COLO668 (cell line): ENCODE results near the gene ACAD10.
"Not testable (repeated sequence)": the region's sequence is repeated elsewhere in the genome, so short reads cannot be mapped to it uniquely, and the experiment has no call there.

Experiments
- DNase-seq: peaks from one replicate; lab custom pipeline; 2025; ENCODE audit not compliant: unreplicated experiment; lab: John Stamatoyannopoulos, UW

Gene ACAD10

DNA sequence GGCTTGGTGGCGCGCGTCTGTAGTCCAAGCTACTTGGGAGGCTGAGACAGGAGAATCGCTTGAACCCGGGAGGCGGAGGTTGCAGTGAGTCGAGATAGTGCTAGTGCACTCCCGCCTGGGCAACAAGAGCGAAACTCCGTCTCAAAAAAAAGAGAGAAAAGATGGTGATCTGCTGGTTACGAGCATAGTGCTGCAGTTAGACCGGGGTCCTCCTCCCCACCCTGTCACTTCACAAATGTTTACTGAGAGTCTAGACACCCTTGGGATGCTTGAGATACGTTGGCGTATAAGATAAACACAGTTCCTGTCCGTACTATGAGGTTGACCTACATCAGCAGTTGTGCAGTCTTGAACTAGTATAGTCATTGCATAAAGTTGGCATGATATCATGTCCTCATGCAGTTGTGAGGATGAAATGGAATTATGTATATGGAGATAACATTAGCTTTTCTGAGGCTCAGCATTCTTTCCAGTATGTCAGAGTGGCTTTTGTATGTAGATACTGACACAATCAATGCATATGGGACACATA, 787 bp downstream of the ACAD10 start:
- DNase-seq = no peak

DNA sequence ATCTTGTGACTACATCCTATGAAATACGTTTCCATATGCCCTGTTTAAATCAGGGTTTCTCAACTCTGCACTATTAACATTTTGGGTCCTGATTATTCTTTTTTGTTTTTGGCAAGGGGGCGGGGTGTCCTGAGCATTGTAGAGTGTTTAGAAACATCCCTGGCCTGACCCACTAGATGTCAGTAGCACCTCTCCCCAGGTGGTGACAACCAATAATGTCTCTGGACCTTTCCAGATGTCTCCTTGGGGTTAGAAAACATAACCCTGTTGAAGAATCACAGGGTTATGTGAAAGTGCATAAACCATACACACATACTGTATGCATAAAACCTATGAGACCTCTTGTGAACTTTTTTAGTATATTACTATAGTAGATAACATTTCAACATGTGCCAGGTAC, 1.4 kb downstream of the ACAD10 start:
- no peak for DNase-seq

DNA sequence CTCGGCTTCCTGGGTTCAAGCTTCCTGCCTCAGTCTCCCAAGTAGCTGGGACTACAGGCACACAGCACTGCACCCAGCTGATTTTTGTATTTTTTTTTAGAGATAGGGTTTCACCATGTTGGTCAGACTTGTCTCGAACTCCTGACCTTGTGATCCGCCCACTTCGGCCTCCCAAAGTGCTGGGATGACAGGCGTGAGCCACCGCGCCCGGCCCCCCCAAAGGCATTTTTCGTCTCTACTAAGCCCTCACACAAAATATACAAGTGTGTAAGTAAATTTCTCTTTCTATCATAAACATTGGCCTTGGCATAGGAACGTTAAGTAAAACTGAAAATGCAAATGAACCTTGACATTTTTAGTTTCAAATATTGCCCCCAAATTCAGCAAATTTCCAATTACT, 2.1 kb downstream of the ACAD10 start:
- DNase-seq = no peak

DNA sequence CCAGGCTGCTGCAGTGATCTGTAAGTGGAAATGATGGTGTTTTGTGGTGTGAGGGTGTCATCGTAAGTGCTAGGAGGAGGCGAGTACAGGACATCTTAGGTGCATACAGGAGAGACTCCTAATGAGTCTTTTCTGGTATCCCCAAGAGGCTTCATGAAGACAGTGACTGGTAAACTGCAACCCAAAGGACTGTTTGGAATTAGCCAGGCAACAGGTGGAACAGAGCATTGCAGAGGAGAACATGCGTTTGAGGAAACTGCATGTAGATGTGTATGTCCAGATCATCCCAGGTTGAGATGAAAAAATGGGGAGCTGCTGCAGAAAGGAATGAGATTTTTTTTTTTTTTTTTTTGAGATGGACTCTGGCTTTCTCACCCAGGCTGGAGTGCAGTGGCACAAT, 5.4 kb downstream of the ACAD10 start:
- no peak for DNase-seq

DNA sequence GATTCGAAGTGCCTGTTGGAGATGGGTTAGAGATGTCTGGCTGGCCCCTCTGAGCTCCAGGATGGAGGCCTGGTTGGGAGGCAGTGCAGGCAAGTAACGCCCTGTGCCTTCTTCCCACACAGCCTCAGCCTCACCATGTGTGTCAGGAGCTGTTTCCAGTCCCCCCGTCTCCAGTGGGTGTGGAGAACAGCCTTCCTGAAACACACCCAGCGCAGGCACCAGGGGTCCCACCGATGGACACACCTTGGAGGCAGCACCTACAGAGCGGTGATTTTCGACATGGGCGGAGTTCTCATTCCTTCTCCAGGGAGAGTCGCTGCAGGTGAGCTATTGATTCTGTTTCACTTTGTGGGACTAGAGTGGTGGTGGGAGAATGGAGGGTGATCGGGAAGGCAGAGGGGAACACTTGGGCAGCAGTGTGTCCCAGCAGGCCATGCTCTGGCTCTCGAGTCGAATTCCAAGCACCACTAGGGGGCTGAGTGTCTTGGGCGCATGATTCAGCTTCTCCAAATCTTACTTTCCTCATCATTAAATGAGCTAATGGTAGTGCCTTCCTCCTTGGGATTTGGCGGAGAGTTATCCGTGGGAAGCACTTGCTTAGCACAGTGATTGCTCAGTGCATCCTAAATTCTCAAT, 6.8 kb downstream of the ACAD10 start:
- no peak for DNase-seq

DNA sequence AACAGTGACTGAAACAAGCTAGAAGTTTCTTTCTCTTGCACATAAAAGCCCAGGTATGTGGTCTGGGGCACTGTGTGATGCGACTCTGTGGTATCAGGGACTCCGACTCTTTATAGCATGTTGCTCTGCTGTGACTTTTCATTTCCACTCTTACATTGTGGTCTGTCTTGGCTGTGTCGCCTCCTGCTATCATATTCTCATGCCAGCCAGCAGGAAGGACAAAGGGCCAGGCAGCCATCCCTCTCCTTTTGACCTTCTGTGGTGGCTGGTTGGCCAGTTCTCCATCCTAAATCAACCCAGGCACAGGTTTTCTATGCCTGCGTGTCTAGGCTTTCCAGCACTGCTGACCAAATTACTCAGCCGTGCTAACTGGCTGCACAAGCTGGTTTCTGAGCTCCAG, 8.0 kb downstream of the ACAD10 start:
- no peak for DNase-seq

DNA sequence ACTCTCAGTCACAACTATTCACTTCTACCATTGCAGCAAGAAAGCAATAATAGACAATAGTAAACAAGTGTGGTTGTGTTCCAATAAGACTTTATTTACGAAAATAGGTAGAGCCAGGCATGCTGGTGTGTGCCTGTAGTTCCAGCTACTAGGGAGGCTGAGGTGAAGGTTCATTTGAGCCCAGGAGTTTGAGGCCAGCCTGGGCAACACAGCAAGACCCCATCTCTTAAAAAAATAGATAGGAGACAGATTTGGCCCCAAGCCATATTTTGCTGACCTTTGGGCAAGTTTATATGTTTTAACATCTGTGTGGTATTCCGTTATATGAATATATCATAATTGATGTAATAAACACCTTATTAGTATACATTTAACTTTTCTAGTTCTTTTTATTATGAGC, 14.1 kb downstream of the ACAD10 start:
- DNase-seq = no peak

DNA sequence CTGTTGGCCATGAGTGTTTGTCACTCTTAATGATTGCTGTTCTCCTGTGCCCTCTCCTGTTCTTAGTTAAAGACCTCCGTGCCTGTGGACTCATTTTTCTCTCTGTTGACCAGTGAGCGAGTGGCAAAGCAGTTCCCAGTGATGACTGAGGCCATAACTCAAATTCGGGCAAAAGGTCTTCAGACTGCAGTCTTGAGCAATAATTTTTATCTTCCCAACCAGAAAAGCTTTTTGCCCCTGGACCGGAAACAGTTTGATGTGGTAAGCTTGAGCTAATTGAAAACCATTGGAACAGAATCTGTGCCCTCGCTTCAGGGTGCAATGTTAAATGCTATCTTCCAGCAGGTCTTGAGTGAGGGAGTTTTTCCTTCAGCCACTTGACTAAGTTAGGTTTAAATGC, 19.8 kb downstream of the ACAD10 start:
- DNase-seq = no peak

DNA sequence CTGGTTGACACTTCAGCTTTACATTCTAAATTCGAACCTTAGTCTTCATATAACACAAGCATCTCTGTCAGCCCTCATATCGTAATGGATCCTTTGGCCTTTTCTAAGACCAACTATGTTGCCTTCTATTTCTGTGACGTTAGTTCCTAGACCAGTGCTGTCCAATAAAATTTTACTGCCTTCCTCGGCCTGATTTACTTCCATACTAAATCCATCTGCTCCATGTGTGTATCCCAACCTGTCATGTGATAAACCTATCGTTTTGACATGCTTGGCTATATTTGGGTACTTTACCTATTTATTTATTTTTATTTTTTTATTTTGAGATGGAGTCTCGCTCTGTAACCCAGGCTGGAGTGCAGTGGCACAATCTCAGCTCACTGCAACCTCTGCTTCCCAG, 20.3 kb downstream of the ACAD10 start:
- DNase-seq = no peak

DNA sequence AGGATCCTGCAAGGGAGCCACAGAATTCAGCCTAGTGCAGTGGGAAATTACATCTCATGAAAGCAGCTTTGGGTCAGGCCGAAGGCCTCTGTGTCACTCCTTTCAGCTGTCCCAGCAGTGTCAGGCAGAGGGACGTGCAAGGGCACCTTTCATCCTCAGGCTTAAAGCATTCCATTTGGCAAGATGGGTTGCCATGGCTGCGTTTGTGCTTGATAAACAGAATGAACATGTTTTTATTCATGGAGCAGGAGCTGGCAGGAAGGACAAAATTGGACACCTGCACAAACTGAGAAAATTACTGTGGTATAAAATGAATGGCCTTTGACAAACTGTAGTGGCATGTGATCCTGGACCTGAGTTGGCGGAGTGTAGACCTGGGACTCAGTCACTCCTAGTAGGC, 29.4 kb downstream of the ACAD10 start:
- peak; percentile 83 for DNase-seq

DNA sequence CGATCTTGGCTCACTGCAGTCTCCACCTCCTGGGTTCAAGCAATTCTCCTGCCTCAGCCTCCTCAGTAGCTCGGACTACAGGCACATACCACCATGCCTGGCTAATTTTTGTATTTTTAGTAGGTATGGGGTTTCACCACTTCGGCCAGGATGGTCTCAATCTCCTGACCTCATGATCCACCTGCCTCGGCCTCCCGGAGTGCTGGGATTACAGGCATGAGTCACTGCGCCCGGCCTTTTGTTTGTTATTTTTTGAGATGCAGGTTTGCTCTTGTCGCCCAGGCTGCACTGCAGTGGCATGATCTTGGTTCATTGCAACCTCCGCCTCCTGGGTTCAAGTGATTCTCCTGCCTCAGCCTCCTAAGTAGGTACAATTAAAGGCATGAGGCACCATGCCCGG, 33.5 kb downstream of the ACAD10 start:
- DNase-seq = not testable (repeated sequence)

DNA sequence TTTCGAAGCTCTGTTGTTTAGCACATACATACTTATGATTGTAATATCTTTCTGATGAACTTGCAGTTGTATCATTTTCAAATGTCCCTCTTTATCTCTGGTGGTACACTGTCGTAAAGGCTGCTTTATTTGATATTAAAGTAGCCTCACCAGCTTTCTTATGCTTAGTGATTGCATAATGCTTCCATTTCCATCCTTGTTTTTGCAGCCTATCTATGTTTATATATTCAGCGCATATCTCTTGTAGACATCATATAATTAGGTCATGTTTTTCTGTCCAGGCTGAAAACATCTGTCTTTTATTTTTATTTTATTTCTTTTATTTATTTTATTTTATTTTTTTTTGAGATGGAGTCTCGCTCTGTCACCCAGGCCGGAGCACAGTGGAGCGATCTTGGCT, 34.6 kb downstream of the ACAD10 start:
- no peak for DNase-seq

DNA sequence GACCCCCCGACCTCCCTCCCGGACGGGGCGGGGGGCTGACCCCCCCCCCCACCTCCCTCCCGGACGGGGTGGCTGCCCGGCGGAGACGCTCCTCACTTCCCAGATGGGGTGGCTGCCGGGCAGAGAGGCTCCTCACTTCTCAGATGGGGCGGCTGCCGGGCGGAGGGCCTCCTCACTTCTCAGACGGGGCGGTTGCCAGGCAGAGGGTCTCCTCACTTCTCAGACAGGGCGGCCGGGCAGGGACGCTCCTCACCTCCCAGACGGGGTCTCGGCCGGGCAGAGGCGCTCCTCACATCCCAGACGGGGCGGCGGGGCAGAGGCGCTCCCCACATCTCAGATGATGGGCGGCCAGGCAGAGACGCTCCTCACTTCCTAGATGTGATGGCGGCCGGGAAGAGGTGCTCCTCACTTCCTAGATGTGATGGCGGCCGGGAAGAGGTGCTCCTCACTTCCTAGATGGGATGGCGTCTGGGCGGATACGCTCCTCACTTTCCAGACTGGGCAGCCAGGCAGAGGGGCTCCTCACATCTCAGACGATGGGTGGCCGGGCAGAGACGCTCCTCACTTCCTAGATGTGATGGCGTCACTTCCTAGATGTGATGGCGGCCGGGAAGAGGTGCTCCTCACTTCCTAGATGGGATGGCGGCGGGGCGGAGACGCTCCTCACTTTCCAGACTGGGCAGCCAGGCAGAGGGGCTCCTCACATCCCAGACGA, 38.0 kb downstream of the ACAD10 start:
- DNase-seq = not testable (repeated sequence)

DNA sequence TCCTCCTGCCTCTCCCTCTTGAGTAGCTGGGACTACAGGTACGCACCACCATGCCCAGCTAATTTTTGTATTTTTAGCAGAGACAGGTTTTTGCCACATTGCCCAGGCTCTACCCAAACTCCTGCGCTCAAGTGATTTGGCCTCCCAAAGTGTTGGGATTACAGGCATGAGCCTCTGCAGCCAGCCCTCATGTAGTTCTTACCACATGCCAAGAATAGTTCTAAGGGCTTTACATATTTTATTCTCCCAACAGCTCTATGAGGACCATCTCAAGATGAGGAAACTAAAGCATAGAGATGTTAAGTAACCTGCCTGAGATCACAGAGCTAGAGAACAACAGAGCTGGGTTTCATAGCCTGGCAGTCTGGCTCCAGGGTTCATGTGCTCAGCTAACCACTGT, 42.9 kb downstream of the ACAD10 start:
- DNase-seq = no peak

DNA sequence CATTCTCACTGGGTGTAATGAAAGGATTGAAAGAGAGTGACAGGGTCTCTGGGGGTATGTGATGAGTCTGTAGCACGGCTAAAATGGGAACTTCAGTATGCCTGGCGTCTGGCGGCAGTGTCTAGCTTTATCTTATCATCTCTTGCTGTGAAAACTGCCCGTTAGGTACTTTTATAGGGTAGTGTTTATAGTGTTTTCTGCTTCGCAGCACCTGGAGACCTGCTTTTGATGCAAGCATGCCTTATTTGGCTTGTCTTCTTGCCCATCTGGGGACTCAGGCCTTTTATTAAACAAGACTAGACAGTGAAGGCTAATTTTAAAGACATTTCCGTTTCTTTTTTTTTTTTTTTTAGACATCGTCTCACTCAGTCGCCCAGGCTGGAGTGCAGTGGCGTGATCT, 44.6 kb downstream of the ACAD10 start:
- DNase-seq = no peak

DNA sequence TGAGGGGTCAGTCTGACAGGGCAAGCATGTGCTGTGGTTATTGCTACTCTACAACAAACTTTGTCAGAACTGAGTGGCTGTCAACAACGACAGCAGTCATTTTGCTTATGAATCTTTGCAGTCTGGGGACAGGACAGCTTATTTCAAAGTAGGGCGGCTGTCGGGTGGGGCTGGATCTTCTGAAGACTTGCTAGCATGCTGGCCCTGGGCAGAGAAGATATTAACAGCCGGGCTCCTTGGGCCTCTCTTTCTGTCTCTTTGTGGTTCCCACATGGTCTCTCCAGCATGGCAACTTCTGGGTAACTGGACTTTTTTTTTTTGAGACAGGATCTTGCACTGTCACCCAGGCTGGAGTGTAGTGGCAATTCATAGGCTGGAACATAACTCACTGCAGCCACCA, 46.9 kb downstream of the ACAD10 start:
- no peak for DNase-seq

DNA sequence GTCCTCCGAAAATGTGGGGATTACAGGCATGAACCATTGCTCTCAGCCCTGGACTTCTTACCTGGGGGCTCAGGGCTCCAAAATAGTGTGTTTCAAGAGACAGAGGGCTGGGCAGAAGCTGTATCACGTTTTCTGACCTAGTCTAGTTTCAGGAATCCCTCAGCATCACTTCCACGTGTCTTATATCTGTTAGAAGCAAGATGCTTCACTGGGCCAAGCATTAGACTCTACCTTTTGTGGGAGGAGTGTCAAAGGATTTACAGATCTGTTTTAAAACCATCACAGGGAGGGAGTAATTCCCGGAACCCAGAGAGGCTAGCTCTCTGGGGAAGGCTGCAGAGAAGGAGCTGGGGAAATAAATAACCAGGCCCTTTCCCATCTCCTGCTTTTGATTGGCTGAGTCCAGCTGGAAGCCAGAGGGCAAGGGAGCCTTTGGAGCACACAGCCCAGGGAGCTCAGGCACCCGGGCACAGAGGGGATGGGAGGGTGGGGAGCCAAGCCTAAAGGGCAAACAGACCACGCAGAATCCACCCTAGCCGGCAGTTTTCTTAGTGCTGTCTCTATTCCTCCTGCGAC, 47.6 kb downstream of the ACAD10 start:
- DNase-seq = no peak

DNA sequence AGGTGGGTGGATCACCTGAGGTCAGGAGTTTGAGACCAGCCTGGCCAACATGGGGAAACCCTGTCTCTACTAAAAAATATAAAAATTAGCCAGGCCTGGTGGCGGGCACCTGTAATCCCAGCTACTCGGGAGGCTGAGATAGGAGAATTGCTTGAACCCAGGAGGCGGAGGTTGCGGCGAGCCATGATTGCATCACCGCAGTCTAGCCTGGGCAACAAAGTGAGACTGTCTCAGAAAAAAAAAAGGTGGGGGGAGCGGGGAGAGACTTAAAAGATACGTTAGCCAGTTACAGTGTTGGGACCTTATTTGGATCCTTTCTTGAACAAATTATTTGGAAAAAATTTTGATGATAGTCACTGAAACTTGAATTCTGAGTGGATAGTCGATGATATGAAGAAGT, 53.7 kb downstream of the ACAD10 start:
- DNase-seq = not testable (repeated sequence)

DNA sequence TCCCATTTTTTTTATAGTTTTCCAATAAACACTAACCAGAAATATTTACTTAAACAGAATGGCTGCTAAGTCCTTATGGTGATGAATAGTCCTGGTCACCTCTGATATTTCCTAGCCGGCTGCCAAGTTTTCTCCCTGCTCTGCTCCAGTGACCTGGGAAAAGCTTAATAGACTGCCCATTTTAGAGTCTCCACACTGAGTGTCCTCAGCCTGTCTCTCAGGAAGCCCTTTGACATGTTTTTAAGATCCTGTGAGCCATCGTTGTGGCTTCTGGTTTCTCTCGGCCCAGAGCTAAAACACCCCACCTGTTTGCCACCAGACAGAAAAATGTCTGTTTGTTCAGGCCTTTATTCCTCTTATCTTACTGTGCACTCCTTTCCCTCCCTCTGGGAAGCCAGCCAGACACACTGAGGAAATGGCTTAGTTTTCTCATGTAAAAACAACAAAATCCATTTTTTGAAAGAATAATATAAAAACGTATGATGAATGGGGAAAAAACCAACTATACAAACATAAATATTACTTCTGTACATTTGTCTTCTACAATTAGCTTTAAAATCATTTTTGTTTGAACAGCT, 55.5 kb downstream of the ACAD10 start:
- no peak for DNase-seq

DNA sequence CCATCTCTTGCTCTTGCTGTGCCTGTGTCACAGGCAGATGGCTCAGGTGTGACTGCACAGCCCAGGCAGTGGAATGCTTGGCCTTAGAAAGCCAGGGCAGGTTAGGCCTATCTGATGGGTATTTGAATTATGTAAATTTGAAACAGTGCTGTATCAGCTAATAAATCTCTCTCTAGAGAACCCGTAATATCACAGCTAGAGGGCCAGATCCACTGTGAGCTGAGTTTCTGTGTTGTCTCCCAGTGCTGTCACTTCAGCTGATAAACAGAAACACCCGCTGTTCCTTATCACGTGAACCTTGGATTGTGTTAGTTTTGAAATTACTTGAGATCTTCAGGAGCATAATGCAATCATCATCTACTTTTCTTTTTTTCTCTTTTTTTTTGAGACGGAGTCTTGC, 59.4 kb downstream of the ACAD10 start:
- DNase-seq = no peak

DNA sequence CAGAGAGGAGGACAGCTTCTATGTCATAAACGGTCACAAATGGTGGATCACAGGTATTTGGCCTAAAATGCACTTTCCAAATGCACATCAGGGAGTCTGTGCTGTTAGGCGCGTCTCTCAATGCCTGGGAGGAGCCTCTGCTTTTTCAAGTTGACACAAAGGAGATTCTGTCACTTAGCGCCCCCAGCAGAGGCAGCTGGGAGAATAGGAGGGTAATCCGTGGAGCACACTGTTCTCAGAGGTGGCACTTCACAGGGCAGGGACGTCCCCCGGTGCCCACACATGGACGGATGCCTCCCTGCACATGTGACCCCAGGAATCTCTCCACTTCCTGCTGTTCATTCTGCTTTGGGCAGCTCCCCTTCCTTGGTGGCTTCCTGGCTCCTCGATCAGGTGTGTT, 61.5 kb downstream of the ACAD10 start:
- no peak for DNase-seq

DNA sequence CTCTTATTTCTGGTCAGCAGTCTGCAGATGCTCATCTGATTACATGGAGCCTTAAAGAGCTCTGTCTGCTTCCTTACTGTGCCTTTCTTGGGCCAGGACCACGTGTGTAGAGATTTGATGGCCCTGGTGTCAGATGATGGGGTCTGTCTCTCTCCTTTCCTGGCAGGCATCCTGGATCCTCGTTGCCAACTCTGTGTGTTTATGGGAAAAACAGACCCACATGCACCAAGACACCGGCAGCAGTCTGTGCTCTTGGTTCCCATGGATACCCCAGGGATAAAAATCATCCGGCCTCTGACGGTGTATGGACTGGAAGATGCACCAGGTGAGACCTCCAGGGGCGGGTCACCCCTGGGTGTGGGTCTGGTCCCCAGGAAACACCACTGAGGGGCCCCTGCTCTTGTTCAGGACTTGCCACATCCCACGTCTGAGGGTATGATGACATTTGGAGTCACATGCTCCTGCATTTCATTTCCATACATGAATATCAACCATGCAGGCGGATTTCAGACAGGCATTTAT, 62.4 kb downstream of the ACAD10 start:
- no peak for DNase-seq
